ENCODE measurements around the gene ADGRL4. TPM values are rescaled to one million over a fixed set of nuclear protein-coding genes. Genes with fewer than 3 reads are reported as not detected.
A peak's percentile ranks its signal among the peaks of the same experiment; 100 is the strongest.

The ADGRL4 gene
- total and polyA plus RNA-seq, 2 donors (not counting 3 experiments of a cell fraction or from before 2014, with no cell fraction given) = 140 to 143 TPM

DNA sequence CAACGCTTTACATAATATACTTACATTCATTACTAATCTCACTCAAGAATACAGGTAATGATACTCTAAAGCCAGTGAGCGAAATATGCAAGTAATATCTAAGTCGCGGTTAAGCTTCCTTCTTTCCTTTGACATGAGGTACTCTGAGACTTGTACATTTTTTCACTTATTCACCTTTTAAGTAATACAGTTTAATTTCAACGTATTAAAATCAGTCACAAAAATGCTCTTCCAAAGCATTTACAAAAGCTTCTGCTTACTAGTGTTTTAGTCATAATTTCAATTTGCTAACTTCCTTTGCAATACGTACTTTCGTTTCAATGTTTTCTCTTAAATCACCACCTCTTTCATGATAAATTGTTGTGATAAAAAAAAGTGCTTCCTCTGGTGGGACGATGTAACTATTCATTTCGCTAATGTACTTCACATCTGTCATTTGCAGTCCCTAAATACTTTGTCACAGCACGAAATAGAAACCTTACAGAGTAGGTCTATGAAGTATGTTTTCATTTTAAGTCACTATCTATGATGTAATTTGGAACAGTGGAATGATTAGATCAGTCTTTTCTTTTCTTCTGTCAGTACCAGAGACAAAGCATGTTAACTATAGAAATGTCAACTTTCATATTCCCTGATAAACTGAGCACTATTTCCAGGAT is 34.0 kb upstream of the ADGRL4 start:
- Histone ChIP-seq H2AFZ (ENCODE audit: low read depth, low read length) (peak overlapping the region; percentile 46), H3K9ac (replicated peaks; ENCODE audit: extremely low read depth, insufficient read depth, low read length) (peak overlapping the region; percentile 82), H3K36me3 (ENCODE audit: control insufficient read depth in 2 of 2, extremely low read depth in 1 of 2, insufficient read depth in 2 of 2, low read length in 2 of 2) (no peaks in the 10 kb centered on the region), H3K79me2 (ENCODE audit: control insufficient read depth, insufficient read depth, low read length) (no peaks in the 10 kb centered on the region), H3K27ac (ENCODE audit: insufficient read depth, low read depth, low read length) (peak overlapping the region; percentile 54), H3K4me3 (replicated peaks in 1 of 3; ENCODE audit: insufficient read depth in 1 of 3, low read depth in 1 of 3, low read length in 3 of 3) (peak overlapping the region; percentile 14 to 71 (median 41)), H3K9me3 (replicated peaks; ENCODE audit: control insufficient read depth, insufficient read depth, low read length) (no peaks in the 10 kb centered on the region), H3K4me2 (ENCODE audit: insufficient read depth, low read length) (peak overlapping the region; percentile 96), H3K9me1 (replicated peaks; ENCODE audit: control insufficient read depth, extremely low read depth, insufficient read depth, low read length) (no peaks in the 10 kb centered on the region), H3K4me1 (ENCODE audit: control insufficient read depth, extremely low read depth, insufficient read depth, low read length) (peaks cover 30% of the 10 kb centered on the region), H3K27me3 (ENCODE audit: control insufficient read depth in 2 of 2, insufficient read depth in 2 of 2, low read length in 2 of 2) (no peaks in the 10 kb centered on the region), H4K20me1 (replicated peaks; ENCODE audit: control insufficient read depth, extremely low read depth, insufficient read depth, low read length) (no peaks in the 10 kb centered on the region)
- FAIRE-seq (peak; percentile 57), DNase-seq (ENCODE audit: low read depth, low spot score) (peak; percentile 78)
- TF ChIP-seq JUN (IDR thresholded peaks at IDR 0.05; ENCODE audit: borderline replicate concordance, insufficient read depth, insufficient read length, low read depth) = no peak
- no peak for TF ChIP-seq CTCF (IDR thresholded peaks at IDR 0.05; ENCODE audit: extremely low read depth in 1 of 2, insufficient read depth in 1 of 2, low read depth in 1 of 2, low read length in 2 of 2)
- TF ChIP-seq POLR2A (IDR thresholded peaks at IDR 0.05; ENCODE audit: low read depth, low read length) = no peak
- TF ChIP-seq MYC (IDR thresholded peaks at IDR 0.05; ENCODE audit: low read depth, low read length) = no peak
- no peak for TF ChIP-seq GATA2 (IDR thresholded peaks at IDR 0.05; ENCODE audit: insufficient read depth, insufficient read length, low read depth, low read length)
- TF ChIP-seq EZH2 (IDR thresholded peaks at IDR 0.05; ENCODE audit: borderline replicate concordance, low read depth, low read length, severe bottlenecking) = no peak
- TF ChIP-seq POLR2AphosphoS5 (IDR thresholded peaks at IDR 0.05; ENCODE audit: insufficient read depth, low read depth, low read length) = no peak
- TF ChIP-seq, protein P1, sequence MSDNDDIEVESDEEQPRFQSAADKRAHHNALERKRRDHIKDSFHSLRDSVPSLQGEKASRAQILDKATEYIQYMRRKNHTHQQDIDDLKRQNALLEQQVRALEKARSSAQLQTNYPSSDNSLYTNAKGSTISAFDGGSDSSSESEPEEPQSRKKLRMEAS (IDR thresholded peaks at IDR 0.05; ENCODE audit: insufficient read depth, insufficient read length) = no peak
- TF ChIP-seq FOS (IDR thresholded peaks at IDR 0.05; ENCODE audit: borderline replicate concordance, insufficient read depth, low read length) = no peak
- ChIA-PET POLR2A (no interaction called here), CTCF (interaction anchor here (0.8 to 1.4 kb wide), 2 partner anchors 11 to 21 kb away, joined by 3 to 4 read pairs; no protein-coding TSS in a partner anchor)
- TSS peak; percentile 70 for BruUV-seq (replicated peaks)
- intact Hi-C loops (cut with micrococcal nuclease) (loop anchor here (1.0 to 10.0 kb wide), 3 partner anchors 34 to 1526 kb away; partner anchors contain the start of gene ADGRL4), dilution Hi-C loops (cut with MboI; ENCODE audit: extremely low pct_ligation_motif_present, low sequenced_read_pairs) (no loop called here)
